Tibial nerve (tissue), 4 donors: Measurements from ENCODE around the gene SH3BP2. TPM values are rescaled to one million over a fixed set of nuclear protein-coding genes. Genes with fewer than 3 reads are reported as not detected.

Experiments
- DNase-seq, 2 donors: peaks; one replicate each; pipeline ENCODE4 v3.0.0-alpha.2; 2019; ENCODE audit warnings: low spot score in 2 of 2
- H3K27ac ChIP-seq, 4 donors: fragments of 200-600 bp; sonication (generic) in 3 of 4; one replicate each; pipeline ENCODE4 v1.5.1; 2017 to 2019; ENCODE audit warnings: mild to moderate bottlenecking in 1 of 4
- H3K27me3 ChIP-seq, 2 donors: fragments of 200-600 bp; sonication (generic) in 1 of 2; one replicate each; pipeline versions ENCODE4 v1.5.1 to v1.6.0; 2017 to 2019
- H3K36me3 ChIP-seq, 3 donors: fragments of 200-600 bp; sonication (generic); one replicate each; pipeline ENCODE4 v1.5.1; 2018 to 2019
- H3K4me1 ChIP-seq, 4 donors: fragments of 200-600 bp; sonication (generic) in 3 of 4; one replicate each; pipeline ENCODE4 v1.5.1; 2017 to 2019
- H3K4me3 ChIP-seq, 4 donors: fragments of 200-600 bp; sonication (generic) in 3 of 4; one replicate each; pipeline ENCODE4 v1.5.1; 2017 to 2019; ENCODE audit warnings: mild to moderate bottlenecking in 1 of 4, moderate library complexity in 1 of 4
- H3K9me3 ChIP-seq, 4 donors: fragments of 200-600 bp; sonication (generic) in 3 of 4; one replicate each; pipeline ENCODE4 v1.5.1; 2017 to 2019
- EP300 ChIP-seq, 2 donors: sonication (generic); formaldehyde crosslinking; IDR thresholded peaks; one replicate each; pipeline ENCODE4 v1.6.1; 2017; ENCODE audit warnings: antibody characterized with exemption in 2 of 2, mild to moderate bottlenecking in 1 of 2
- POLR2A ChIP-seq, 2 donors: fragments of 450-650 bp; IDR thresholded peaks; one replicate each; pipeline ENCODE4 v1.6.1; 2017; ENCODE audit warnings: antibody characterized with exemption in 2 of 2, mild to moderate bottlenecking in 2 of 2, moderate library complexity in 2 of 2
- WGBS, 2 donors: methylation state at CpG; one replicate each; pipeline ENCODE4 v1.1.5; 2018; 5-methylcytosine and 5-hydroxymethylcytosine counted together
- total RNA-seq, 4 donors: library from RNA; depleted of rRNA; stranded (reverse); fragments of >200 nt; gene quantifications; one replicate each; pipeline ENCODE4 v1.1.0, GENCODE V29; 2016
- TF ChIP-seq, protein P1 (sequence below), 5 experiments: fragments of 200-600 bp in 3 of 5; fragments of 450-650 bp in 2 of 5; sonication (generic) in 3 of 5; IDR thresholded peaks; one replicate each; pipeline ENCODE4 v1.5.1; 2016 to 2019; ENCODE audit warnings: antibody characterized with exemption in 5 of 5, mild to moderate bottlenecking in 3 of 5, moderate library complexity in 2 of 5

Gene SH3BP2
- total RNA-seq, 4 donors from 2014 or later: 70.5 to 161 (median 77.8) TPM

DNA sequence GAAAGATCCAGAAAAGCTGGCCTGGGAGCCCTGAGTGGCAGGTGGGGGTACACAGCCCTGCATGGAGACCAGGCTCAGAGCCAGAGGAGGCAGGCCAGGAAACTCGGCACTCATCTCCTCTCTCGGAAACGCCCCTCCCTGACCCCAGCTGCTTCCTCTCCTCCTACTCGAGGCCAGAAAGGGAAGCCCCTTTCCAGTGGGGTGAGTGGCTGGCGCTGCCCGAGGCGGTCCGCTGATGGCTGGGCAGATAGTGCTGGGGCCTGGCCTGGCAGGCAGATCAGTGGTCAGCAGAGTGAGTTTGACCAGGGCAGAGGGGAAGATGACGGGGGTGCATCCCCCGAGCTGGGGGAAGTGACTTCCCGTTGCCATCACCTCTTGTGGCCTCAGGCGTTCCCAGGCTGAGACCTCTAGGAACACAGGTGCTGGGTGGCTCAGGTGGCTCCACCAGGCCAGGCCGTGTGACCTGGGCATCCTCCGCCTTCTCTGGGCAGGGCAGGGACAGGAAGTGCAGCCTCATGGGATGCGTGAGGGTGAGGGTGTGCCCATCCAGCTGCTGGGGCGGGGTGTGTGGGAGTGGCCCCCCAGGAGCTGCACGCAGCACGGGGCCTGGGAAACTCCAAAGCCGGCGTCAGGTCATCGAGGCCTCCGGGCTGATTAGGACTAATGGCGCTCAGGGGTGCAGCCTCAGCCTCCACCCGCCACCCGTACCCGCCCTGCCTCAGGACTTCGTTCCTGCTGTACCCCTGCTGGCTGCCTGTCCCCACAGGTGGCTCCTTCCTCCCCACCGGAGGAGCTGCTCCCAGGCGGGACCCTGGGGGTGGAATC is 5.7 kb downstream of the SH3BP2 start:
- 38 to 42% methylated on average over 23 to 26 of the region's 29 CpGs for WGBS, 2 donors
- peak overlapping the region in 3 of 4 donors; percentile 2 to 41 (median 15) for H3K4me3 ChIP-seq

DNA sequence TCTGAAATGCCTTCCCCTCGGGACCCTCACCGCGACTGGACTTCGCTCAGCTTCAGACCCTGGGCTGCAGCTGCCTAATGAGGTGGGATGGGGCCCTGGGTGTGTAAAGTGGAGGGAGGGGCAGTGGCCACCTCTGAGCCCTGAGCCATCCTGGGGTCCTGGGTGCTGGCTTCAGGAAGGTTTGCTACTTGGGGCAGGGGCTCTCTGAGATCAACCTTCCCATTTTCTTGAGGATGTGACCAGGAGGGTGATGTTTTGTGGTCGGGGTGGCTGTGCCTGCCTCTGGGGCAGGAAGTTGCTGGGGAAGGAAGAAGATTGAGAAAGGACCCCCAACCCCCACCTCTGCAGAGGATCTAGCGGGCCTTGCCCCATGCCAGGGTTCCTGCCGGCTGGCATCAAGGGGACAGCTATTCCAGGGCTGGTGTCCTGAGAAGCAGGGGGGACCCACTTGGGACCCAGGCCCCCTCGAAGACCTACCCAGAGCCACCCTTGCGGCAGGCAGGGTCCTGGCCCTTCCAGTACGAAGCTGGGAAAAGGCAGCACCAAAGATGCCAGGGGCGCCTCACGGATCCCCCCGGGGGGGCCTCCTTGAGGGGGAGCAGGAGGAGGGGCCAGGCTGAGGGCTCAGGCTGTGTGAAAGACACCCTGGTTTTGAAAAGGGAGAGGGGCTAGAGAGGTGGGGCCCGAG is 6.5 kb downstream of the SH3BP2 start:
- peaks cover 0 to 97% (median 96%) of the 10 kb centered on the region in 4 donors for H3K4me1 ChIP-seq
- H3K27ac ChIP-seq: peak overlapping the region; percentile 74 to 96 (median 90)
- peak overlapping the region in 3 of 4 donors; percentile 6 to 41 (median 24) for H3K4me3 ChIP-seq
- peak in 1 of 2 donors; percentile 11 for DNase-seq
- H3K27me3 ChIP-seq: no peaks in the 10 kb centered on the region
- 49 to 56% methylated on average over 9 to 12 of the region's 14 CpGs for WGBS, 2 donors
- no peaks in the 10 kb centered on the region for H3K9me3 ChIP-seq
- H3K36me3 ChIP-seq: peaks cover 0 to 3% (median 0%) of the 10 kb centered on the region in 3 donors
- TF ChIP-seq EP300 (IDR thresholded peaks at IDR 0.05) (no peak), POLR2A (IDR thresholded peaks at IDR 0.05) (no peak)
- TF ChIP-seq, protein P1, sequence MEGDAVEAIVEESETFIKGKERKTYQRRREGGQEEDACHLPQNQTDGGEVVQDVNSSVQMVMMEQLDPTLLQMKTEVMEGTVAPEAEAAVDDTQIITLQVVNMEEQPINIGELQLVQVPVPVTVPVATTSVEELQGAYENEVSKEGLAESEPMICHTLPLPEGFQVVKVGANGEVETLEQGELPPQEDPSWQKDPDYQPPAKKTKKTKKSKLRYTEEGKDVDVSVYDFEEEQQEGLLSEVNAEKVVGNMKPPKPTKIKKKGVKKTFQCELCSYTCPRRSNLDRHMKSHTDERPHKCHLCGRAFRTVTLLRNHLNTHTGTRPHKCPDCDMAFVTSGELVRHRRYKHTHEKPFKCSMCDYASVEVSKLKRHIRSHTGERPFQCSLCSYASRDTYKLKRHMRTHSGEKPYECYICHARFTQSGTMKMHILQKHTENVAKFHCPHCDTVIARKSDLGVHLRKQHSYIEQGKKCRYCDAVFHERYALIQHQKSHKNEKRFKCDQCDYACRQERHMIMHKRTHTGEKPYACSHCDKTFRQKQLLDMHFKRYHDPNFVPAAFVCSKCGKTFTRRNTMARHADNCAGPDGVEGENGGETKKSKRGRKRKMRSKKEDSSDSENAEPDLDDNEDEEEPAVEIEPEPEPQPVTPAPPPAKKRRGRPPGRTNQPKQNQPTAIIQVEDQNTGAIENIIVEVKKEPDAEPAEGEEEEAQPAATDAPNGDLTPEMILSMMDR (IDR thresholded peaks at IDR 0.05): no peak

More for the DNA sequence above, 5.7 kb downstream of the SH3BP2 start:
- no peaks in the 10 kb centered on the region for H3K27me3 ChIP-seq
- H3K9me3 ChIP-seq: no peaks in the 10 kb centered on the region
- peaks cover 0 to 3% (median 0%) of the 10 kb centered on the region in 3 donors for H3K36me3 ChIP-seq
- H3K27ac ChIP-seq: peak overlapping the region; percentile 74 to 96 (median 90)
- peak in 1 of 2 donors; percentile 23 for DNase-seq
- H3K4me1 ChIP-seq: peaks cover 0 to 97% (median 97%) of the 10 kb centered on the region in 4 donors
- TF ChIP-seq EP300 (IDR thresholded peaks at IDR 0.05): peak in 1 of 2 donors; percentile 56
- TF ChIP-seq POLR2A (IDR thresholded peaks at IDR 0.05): no peak
- TF ChIP-seq, protein P1 (IDR thresholded peaks at IDR 0.05): no peak

DNA sequence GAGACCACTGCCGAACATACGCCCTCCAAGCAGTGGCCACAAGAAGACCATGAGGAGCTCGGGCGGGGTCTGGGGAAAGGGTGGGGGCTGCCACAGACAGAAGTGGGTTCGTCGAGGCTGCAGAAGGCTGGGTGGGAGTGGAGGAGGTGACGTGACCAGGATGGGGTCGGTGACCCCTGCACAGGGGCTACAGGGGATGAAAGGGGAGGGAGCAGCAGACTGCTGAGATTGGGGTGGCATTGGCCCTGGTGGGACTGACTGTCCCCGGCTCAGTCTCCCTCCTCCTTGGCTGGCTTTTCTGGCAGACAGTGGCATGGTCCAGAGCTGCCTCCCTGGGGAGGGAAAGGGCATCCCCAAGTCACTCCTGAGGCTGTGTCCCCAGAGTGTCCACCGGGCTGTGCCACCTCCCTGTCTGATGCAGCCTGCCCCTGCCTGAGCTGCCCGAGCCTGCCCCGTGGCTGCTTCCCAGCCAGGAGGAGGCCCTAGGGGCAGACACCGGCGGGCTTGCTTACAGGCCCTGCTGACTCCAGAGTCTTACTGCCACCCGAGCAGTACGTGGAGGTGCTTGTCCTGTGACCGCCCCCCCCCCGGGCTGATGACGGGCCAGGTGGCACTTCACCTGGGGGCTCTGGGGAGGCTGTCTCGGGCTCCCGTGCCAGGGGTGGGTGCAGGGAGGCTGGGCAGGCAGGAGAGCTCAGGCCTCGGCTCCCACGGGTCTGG is 7.2 kb downstream of the SH3BP2 start:
- DNase-seq: no peak
- 32 to 37% methylated on average over 14 to 19 of the region's 23 CpGs for WGBS, 2 donors
- peak overlapping the region; percentile 74 to 96 (median 90) for H3K27ac ChIP-seq
- no peaks in the 10 kb centered on the region for H3K9me3 ChIP-seq
- peaks cover 0 to 97% (median 96%) of the 10 kb centered on the region in 4 donors for H3K4me1 ChIP-seq
- TF ChIP-seq EP300 (IDR thresholded peaks at IDR 0.05): no peak
- no peak for TF ChIP-seq POLR2A (IDR thresholded peaks at IDR 0.05)
- TF ChIP-seq, protein P1 (IDR thresholded peaks at IDR 0.05): no peak
- H3K4me3 ChIP-seq: peak overlapping the region; percentile 4 to 41 (median 15)
- H3K36me3 ChIP-seq: peaks cover 0 to 3% (median 0%) of the 10 kb centered on the region in 3 donors
- no peaks in the 10 kb centered on the region for H3K27me3 ChIP-seq

DNA sequence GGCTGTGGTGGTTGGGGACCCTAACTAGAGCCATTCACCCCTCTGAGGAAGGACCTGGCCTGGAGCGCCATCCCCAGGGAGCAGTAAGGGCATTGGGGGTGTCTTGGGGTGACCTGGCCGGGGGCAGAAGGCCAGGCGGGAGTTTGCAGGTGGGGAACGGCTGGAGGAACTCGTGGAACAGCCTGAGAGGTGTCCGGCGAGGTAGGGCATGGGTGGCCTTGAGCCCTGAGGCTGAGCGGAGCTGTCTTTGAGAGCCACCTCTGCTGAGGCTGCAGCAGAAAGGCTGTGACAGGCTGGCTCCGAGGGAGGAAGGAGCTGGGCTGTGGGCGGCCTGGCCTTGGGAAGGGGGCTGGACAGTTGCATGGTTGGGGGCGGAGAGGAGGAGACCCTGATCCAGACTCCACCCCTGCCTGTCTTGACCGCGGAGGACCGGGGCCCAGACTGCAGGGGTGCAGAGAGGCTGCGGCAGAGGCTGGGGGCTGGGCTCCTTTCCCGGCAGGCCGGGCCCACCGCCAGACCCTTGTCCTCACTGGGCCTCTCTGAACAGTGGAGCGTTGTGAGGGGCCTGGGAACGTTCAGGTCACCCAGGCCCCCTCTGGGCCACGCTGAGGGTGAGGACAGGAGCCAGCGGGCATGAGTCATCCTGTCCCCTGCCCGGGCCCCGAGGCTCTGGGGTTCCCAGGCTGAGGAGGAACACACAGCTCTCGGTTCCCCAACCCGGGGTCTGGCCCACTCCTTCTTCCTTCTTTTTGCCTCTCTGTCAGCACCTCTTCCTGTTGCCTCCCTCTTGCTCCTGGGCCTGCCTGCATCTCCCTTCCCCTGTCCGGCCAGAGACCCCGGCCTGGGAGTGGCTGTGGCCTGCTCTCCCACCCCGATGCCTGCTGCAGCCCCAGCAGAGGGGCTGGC is 8.1 kb downstream of the SH3BP2 start:
- Histone ChIP-seq H3K27ac (peak overlapping the region; percentile 74 to 96 (median 90)), H3K4me1 (peaks cover 0 to 97% (median 96%) of the 10 kb centered on the region in 4 donors), H3K9me3 (no peaks in the 10 kb centered on the region), H3K4me3 (peak overlapping the region; percentile 4 to 41 (median 15)), H3K27me3 (no peaks in the 10 kb centered on the region), H3K36me3 (peaks cover 0 to 3% (median 0%) of the 10 kb centered on the region in 3 donors)
- TF ChIP-seq EP300 (IDR thresholded peaks at IDR 0.05) (peak; percentile 44 to 94), POLR2A (IDR thresholded peaks at IDR 0.05) (peak in 1 of 2 donors; percentile 18)
- TF ChIP-seq, protein P1 (IDR thresholded peaks at IDR 0.05): no peak
- DNase-seq: peak; percentile 58 to 64
- 6% methylated on average over 11 to 29 of the region's 29 CpGs for WGBS, 2 donors
